ENCODE results near the gene LTBP1.

Gene LTBP1

GRCh38 chr2:33225350-33225749 lies 278.6 kb downstream of the LTBP1 start:
- H3K4me3 ChIP-seq (replicated peaks; ENCODE audit: insufficient read depth, low read length), result no peak overlapping the region
- TF ChIP-seq REST (IDR thresholded peaks at IDR 0.05; ENCODE audit: insufficient replicate concordance, low read depth) (no peak), POLR2AphosphoS5 (IDR thresholded peaks at IDR 0.05; ENCODE audit: low read depth) (no peak), CTCF (IDR thresholded peaks at IDR 0.05; ENCODE audit: insufficient read depth, low read length) (no peak), SPI1 (IDR thresholded peaks at IDR 0.05; ENCODE audit: borderline replicate concordance, low read depth) (no peak), GABPA (IDR thresholded peaks at IDR 0.05; ENCODE audit: low read depth) (no peak)
- DNase-seq (ENCODE audit: low read depth in 1 of 2, low spot score in 1 of 2), result no peak
- H3K27me3 ChIP-seq (ENCODE audit: insufficient read depth, poor library complexity, severe bottlenecking), result peaks cover 3% of the 10 kb centered on the region
- no peak overlapping the region for H3K27ac ChIP-seq (replicated peaks)

GRCh38 chr2:33226546-33226945 lies 279.8 kb downstream of the LTBP1 start:
- DNase-seq (ENCODE audit: low read depth in 1 of 2, low spot score in 1 of 2), result no peak
- no peak for TF ChIP-seq REST (IDR thresholded peaks at IDR 0.05; ENCODE audit: insufficient replicate concordance, low read depth)
- no peaks in the 10 kb centered on the region for H3K27me3 ChIP-seq (ENCODE audit: insufficient read depth, poor library complexity, severe bottlenecking)
- H3K27ac ChIP-seq (replicated peaks), result no peak overlapping the region
- H3K4me3 ChIP-seq (replicated peaks; ENCODE audit: insufficient read depth, low read length), result no peak overlapping the region

GRCh38 chr2:33229646-33230045 lies 282.9 kb downstream of the LTBP1 start:
- TF ChIP-seq CTCF (IDR thresholded peaks at IDR 0.05; ENCODE audit: insufficient read depth, low read length), result no peak
- TF ChIP-seq SPI1 (IDR thresholded peaks at IDR 0.05; ENCODE audit: borderline replicate concordance, low read depth), result no peak
- TF ChIP-seq REST (IDR thresholded peaks at IDR 0.05; ENCODE audit: insufficient replicate concordance, low read depth), result no peak
- TF ChIP-seq POLR2AphosphoS5 (IDR thresholded peaks at IDR 0.05; ENCODE audit: low read depth), result no peak
- no peak for TF ChIP-seq GABPA (IDR thresholded peaks at IDR 0.05; ENCODE audit: low read depth)
- H3K27ac ChIP-seq (replicated peaks), result no peak overlapping the region
- H3K27me3 ChIP-seq (ENCODE audit: insufficient read depth, poor library complexity, severe bottlenecking), result no peaks in the 10 kb centered on the region
- DNase-seq (ENCODE audit: low read depth in 1 of 2, low spot score in 1 of 2), result no peak
- H3K4me3 ChIP-seq (replicated peaks; ENCODE audit: insufficient read depth, low read length), result no peak overlapping the region

- no peaks in the 10 kb centered on the region for H3K27me3 ChIP-seq (ENCODE audit: insufficient read depth, poor library complexity, severe bottlenecking)
- no peak overlapping the region for H3K27ac ChIP-seq (replicated peaks)
- no peak for DNase-seq (ENCODE audit: low read depth in 1 of 2, low spot score in 1 of 2)
- TF ChIP-seq REST (IDR thresholded peaks at IDR 0.05; ENCODE audit: insufficient replicate concordance, low read depth) (no peak), GABPA (IDR thresholded peaks at IDR 0.05; ENCODE audit: low read depth) (no peak), SPI1 (IDR thresholded peaks at IDR 0.05; ENCODE audit: borderline replicate concordance, low read depth) (no peak), CTCF (IDR thresholded peaks at IDR 0.05; ENCODE audit: insufficient read depth, low read length) (no peak), POLR2AphosphoS5 (IDR thresholded peaks at IDR 0.05; ENCODE audit: low read depth) (no peak)
- no peak overlapping the region for H3K4me3 ChIP-seq (replicated peaks; ENCODE audit: insufficient read depth, low read length)
These were observed 283.4 kb downstream of the LTBP1 start for GRCh38 chr2:33230195-33230594.

Measured in HL-60 (cell line).